ENCODE data around the gene RAD21L1.
"Not testable (repeated sequence)": the region's sequence is repeated elsewhere in the genome, so short reads cannot be mapped to it uniquely, and the experiment has no call there.

Gene RAD21L1

DNA sequence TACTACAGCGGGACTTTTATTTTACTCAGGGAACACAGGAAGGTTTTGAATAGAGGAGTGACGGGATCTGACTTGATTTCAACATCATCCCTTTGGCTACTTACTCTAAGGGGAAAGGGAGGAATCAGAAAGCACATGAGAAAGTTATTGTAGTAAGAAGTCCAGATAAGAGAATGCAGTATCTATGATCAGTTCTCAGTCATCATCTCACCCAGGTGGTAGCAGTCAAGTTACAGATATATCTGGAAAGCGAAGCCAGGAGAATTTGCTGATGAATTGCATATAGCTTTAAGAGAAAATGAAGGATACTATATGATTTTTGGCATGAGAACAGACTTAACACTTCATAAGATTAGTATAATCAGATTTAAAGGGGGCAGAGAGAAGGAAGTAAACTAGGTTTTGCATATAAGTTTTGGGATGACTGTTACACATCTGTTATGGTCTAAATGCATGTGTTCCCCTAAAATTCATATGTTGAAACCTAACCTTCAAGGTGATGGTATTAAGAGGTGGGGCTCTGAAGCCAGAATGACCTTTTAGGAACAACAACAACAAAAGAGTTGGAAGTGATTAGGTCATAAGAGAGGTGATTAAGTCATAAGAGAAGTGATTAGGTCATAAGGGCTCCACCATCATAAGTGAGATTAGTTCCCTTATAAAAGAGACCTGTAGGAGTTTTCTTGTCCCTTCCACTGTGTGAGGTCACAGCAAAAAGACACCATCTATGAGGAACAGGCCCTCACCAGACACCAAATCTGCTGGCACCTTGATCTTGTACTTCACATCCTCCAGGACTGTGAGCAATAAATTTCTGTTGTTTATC lies 6.7 kb downstream of the RAD21L1 start:
- no peak for DNase-seq

DNA sequence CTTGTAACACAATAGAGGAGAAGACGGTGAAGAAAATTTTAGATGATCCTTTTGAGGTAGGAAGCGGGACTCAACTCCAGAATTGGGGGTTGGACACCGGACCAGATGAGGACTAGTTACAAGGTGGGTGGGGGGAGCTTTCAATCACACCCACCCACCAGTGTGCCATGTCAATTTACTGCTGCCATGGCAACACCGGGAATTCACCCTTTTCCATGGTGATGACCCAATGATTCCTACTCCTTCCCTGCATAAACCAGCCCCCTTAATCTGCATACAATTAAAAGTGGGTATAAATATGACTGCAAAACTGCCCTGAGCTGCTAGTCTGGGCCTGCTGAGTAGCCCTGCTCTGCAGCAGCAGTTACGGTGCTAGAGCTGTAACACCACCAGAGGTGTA lies 14.7 kb downstream of the RAD21L1 start:
- no peak for DNase-seq

DNA sequence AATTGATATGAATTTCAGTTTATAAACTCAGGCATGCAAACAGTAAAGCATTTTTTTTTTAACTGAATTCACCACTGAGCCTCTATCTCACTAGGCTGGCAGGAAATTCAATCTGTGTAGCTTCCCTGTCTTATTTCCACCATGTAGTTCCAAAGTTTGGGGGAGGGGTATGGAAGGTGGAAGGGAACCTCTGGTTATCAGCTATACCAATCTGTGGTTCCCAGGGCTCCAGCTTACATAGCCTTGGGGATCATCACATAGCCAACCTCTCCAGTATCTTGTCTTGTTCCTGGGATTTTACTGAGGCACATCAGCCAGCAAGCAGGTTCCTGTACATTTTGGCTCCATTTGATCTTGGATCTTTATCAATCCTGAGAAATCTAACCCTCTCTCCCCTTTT lies 15.6 kb downstream of the RAD21L1 start:
- DNase-seq, result no peak

DNA sequence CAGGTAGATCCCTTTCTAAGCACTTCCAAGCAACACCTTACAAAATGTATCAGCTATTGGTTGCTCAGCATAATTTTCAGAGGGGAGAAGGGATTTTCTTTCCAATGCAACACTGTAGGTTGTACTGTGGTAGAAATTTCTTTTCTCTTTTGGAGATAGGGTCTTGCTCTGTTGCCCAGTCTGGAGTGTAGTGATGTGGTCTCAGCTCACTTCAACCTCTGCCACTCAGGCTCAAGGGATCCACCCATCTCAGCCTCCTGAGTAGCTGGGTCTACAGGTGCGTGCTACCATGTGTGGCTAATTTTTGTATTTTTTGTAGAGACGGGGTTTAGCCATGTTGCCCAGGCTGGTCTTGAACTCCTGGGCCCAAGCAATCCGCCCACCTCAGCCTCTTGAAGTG lies 16.3 kb downstream of the RAD21L1 start:
- no peak for DNase-seq

DNA sequence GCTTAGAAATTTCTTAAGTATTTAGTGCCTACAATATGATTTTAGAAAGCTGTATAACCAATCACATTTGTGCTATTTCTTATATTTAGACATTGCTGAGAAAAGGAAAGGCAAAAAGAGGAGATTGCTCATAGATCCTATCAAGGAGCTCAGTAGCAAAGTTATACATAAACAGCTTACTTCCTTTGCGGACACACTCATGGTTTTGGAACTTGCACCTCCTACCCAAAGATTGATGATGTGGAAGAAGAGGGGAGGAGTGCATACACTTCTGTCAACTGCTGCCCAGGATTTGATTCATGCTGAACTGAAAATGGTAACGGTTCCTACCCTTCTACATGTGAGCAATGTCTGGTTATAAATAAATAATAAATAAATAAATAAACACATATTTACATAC lies 16.7 kb downstream of the RAD21L1 start:
- DNase-seq, result peak; percentile 75

DNA sequence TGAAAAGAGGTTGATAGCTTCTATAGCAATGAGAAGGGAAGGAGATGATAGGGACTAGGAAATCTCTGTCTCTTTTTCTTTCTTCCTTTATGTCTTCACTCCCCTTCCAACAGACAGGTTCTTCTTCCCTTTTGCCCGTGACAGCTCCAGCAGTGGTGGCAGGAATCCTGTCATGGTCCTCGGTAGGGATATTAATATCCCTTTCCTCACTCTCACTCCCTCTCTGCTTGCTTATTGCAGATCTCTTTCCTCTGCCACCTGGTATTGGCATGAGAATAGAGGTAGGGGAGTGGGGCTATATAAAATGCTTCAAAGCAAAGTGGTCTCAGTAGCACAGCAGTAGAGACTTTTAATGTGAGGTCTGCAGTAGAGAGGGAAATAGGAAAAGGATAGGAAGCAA lies 19.7 kb downstream of the RAD21L1 start:
- no peak for DNase-seq

DNA sequence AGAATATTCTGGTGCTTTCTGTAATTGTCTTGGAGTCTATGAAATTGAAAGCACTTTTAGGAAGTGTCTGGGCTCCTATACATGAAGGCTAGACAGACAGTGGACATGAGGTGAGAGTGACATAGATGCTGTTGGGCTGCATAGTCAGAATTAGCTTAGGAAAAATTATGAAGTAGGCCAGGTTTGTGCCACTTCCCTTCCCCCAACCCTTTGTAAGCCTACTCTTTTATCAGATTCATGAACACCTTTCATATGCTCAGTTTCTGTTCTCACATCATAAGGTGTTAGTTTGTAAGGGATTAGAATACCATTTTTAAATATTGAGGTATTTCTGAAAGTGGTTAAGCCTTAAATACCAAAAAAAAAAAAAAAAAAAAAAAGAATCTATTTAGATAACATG lies 21.8 kb downstream of the RAD21L1 start:
- no peak for DNase-seq

DNA sequence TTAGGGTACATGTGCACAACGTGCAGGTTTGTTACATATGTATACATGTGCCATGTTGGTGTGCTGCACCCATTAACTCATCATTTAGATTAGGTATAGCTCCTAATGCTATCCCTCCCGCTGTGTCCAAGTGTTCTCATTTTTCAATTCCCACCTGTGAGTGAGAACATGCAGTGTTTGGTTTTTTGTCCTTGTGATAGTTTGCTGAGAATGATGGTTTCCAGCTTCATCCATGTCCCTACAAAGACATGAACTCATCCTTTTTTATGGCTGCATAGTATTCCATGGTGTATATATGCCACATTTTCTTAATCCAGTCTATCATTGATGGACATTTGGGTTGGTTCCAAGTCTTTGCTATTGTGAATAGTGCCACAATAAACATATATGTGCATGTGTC lies 24.4 kb downstream of the RAD21L1 start:
- not testable (repeated sequence) for DNase-seq

DNA sequence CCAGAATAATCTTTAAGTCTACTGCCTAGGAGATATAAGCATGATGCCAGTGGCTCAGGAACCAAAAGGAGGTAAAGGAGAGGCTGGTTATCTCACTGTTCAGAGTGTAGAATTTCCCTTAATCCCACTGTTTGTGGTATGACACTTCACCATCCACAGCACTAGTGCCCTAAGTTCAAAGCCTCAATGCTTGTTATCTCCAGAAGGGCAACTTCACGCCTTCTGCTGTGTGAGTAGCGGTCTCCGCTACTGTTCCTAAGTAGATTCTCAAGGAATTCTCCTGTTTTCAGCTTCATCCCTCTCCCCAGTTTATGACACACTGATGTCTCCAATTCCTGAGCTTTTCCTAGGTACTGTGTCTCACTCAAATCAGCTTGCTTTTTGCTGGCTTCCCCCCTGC lies 26.6 kb downstream of the RAD21L1 start:
- DNase-seq, result no peak

DNA sequence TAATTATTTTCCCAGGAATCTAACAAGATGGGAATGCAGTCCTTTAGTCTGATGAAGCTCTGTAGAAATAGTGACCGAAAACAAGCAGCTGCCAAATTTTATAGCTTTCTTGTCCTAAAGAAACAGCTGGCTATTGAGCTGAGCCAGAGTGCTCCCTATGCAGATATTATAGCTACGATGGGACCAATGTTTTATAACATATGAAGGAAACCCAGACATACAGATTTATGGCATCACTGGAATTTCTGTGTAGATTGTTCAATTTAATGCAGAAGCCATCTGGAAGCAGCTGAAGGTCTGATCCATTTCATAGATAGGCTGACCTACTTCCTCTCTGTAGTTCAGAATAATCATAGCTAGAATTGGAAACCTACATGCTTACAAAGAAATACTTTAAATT lies 28.4 kb downstream of the RAD21L1 start:
- no peak for DNase-seq

DNA sequence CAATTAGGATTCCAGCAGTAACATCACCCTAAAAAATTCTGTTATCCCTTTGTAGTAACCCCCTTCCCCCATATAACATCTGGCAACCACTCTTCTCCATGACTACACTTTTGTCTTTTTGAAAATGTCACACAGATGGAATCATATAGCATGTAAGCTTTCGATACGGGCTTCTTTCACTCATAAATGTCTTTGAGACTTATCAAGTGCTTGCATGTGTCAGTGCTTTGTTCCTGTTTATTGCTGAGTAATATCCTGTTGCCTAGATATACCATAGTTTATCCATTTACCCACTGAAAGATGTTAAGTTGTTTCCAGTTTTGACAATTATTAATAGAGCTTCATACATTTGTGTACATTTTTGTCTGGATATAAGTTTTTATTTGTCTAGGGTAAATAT lies 29.8 kb downstream of the RAD21L1 start:
- DNase-seq, result no peak

DNA sequence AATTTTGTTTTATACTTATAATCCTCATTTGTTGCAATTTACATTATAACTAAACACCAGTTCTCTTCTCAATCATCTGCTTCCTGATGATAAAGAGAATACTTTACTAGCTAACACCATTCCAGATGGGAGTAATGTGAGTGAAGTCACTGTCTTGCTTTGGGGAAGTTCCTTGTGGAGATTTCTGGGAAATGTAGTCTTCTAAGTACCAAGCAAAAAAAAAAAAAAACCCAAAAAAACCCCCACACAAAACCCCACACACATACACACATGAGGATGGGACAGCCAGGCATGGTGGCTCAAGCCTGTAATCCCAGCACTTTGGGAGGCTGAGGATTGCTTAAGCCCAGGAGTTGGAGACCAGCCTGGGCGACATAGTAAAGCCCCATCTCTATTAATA lies 38.0 kb downstream of the RAD21L1 start:
- DNase-seq, result no peak

DNA sequence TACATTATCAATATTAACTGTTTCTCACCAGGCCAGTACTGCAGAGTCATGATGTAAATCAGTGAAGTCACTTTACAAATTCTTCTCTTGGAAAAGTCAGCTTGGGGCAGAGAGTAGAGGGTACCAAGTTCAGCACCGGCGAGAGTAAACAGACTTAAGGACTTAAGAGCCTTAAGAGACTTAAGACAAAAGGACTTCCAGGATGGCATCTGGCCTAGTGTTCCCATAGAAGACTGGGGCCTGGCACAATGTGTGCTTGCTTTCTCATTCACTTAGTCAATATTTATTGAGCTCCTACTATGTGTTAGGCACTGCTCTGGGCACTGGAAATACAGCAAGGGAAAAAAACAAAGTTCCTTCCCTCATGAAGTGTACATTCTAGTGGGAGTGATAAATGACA lies 38.9 kb downstream of the RAD21L1 start:
- DNase-seq, result no peak

DNA sequence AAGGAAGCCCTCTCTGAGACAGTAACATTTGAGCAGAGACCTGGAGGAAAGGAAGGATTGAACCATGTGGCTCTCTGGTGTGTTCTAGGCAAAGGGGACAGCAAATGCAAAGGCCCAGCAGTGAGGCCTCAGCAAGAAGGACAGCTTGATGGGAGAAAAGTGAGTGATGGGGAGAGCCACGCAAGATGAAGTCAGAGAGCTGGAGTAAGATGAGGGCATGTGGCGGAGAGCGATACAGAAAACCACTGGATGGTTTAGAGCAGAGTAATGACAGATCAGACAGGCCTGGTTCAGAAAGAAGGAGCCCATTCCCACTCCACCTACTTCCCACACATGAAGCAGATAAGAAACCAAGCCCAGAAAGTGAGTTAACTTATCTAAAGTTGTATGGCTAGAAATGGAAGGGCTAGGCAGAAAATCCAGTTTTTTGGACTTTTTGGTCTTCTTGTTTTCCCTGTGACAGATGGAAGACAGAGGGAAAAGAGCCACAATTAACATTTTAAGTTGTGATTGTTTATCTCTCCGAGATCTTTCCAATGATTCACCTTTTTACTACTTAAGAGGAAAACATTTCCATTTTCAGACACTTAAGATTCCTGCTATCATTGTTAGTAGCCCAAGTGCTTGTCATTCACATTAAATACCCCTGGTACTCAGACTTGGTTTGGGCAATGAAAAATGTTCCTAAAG lies 39.5 kb downstream of the RAD21L1 start:
- no peak for DNase-seq

DNA sequence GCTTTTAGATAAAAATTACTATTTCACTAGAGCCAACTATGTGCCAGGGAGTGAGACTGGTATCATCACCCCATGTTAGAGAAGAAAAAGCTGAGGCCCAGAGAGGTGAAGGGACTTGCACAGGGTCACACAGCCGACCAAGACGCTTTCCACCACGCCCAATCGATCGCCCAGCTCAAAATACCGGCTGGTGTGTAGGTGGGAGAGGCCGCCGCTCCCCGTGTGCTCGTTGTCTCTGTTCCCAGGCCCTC lies 40.0 kb downstream of the RAD21L1 start:
- DNase-seq, result no peak

DNA sequence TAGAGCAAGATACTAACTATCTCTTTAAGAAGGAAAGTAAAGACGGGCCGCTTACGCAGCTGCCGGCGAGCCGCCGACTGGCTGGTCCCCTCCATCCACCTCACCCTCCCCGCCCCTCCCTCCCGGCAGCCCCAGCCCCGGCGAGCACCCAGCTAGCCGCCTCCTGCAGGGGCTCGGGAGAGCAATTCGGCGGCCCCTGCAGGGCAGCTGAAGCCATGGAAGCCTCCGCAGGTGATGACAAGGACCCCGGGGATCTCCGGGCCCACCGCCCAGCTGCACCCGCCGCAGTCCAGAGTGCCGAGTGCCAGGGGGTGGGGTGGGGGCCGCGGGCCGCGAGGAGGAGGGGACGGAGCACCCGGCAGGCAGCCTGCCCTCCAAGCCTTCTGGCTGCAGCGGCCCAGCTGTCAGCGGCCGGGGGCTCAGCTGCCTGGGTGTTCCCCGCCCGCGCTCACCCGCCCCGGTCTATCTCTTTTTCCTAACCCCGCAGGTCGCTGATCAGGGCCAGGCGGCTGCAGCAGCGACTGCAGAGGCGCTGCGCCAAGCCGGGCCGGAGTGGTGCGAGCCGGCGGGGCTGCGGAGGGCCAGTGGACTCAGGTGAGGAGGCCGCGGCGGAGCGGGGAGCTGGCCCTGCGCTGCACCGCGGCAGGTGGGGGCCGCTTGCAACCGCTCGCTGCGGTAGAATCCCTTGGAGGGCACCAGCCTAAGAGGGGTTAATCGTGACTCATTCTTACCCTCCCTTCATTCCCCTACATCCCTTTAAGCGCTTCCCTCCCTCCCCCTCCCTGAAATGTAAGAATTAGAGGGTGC lies 40.5 kb downstream of the RAD21L1 start, which contains the start of gene SNPH:
SNPH (plus strand) TSS at position 128 of the 807 bp plus-strand sequence. CDS start 29,946 bp downstream, outside the sequence.
- DNase-seq, result peak; percentile 61

DNA sequence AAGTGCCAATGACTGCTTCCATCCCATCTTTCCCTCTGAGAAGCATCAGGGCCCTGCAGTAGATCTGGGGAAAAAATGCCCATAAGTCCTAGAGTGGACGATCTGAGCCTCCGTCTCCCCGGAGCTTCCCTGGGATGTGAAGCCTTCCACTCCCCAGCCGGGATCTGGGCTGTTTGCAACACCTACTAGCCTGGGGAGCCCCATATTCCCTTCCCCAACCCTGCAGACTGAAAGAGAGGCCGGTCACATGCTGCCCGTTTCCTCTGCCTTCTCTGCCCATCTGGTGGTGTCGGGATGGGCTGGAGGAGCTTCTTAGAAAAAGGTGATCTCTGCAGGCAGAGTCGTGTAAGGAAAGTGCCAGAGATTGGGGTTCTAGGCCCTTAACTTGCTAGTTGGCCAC lies 41.3 kb downstream of the RAD21L1 start:
- DNase-seq, result no peak

DNA sequence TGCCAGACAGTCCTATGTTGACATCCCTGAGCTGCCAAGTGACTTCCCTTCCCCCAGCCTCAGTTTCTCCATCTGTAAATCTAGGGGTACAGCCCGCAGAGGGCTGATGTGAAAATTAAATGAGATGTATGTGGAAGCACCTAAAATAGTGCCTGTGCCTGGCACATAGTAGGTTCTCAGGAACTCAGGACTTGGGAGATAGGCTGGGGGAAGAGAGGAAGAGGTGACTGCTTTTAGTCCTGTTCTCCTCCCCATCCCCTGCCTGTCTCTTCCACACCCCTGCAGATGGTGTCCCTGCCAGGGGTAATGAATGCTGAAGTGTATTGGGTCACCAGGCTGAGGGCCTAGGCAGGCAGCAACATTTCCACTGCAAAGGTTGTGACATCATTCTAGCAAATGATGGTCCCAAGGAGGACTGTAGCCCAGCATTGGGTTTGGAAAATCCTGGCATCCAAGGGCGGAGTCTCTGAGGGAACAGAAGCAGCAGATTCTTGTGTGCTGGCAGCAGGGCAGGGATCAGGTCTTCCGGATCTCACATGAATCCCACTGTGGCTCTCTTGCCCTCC lies 42.0 kb downstream of the RAD21L1 start:
- DNase-seq, result no peak

DNA sequence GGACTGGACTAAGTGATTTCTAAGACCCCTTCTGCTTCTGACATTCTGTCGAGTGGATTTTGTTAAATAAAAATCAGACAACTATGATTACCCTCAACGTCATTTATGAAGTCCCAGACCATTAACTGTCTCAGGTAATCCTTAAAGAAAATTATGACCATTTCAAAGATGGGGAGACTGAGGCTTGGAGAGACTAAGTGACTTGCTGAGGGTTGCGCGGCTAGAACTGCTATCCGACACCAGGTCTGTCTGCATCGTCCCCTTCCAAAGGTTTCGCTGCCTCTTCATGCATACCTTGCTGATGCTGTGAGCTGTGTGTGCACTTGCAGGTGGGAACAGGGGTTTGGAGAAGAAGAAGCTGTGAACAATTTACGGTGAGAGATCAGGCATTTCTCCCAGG lies 43.4 kb downstream of the RAD21L1 start:
- no peak for DNase-seq

DNA sequence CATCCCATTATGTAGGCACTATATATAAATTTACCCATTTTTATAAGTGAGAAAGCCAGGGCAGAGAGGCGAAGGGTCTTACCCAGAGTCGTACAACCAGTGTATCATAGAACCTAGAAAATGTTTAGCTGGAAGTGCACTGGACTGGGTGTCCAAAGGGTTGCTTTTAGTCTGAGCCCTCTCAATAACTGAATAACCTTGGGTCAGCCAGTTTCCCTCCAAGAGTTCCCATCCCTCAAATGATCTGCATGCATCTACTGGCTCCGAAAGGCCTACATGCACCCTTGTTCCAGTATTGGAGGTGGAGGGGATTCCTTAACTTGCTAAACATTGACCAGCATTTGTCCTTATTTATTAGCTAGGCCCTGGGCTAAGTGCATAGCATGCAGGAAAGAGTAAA lies 44.0 kb downstream of the RAD21L1 start:
- DNase-seq, result no peak

DNA sequence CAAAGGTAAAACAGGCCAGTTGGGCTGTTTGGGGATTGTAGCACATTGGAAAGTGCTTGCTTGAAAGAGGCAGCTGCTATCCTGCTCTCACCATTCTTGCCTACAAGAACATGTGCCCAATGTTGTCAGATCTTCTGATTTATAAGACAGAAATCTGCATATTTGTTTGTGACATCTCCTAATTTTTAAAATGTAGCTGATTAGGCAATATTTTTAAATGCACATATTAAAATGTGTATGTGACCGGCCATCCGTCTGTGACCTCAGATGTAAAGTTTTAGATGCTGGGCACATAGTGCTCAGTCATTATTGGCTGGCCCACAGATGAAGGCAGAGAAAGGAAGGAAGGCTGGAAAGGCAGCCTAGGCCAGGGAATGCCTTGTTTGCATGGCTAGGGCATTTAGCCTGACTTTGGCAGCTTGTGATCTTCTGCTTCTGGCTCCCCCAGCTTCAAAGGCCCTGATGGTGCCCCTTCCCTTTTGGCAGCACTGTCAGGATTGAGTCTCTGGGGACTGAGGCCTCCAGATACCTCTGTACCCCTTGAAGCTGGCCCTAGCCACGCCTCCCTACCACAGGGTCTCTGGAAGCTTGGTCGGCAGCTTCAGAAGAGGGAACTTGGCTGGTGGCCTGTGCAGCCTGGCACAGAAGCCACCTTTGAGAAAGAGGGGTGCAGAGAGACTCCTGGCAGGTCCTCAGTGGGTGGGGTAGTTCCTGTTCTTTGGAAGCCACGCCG lies 46.7 kb downstream of the RAD21L1 start:
- no peak for DNase-seq

DNA sequence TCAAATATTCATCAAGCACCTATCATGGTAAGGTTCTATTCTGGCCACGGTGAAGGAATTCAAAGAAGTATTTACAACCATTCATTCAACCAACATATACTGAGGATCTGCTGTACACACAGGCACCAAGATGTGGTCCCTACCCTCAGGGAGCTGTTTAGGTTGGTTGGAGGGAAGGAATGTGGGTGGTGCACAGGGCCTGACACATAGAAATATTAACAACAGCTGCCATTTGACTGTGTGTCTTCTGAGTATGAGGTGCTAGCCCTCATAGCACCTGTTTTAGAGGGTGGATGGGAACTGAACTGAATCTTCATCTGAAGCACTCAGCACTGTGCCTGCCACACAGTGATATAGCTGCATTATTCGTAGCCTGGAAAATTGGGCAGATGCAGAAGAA lies 47.5 kb downstream of the RAD21L1 start:
- DNase-seq, result no peak
